Activated CD8-positive, alpha-beta T cell treated with anti-CD3 and anti-CD28 coated beads for 36 hours (primary cell): ENCODE measurements around the gene HNRNPC. TPM values are rescaled to one million over a fixed set of nuclear protein-coding genes. Genes with fewer than 3 reads are reported as not detected.
A peak's percentile ranks its signal among the peaks of the same experiment; 100 is the strongest.
"Not testable (repeated sequence)": the region's sequence is repeated elsewhere in the genome, so short reads cannot be mapped to it uniquely, and the experiment has no call there.

Experiments used
- ATAC-seq: fragments of 200-7000 bp; cut with Tn5 transposase; one replicate; pipeline ENCODE4 v1.10.0; 2021; ENCODE audit warnings: mild to moderate bottlenecking, moderate library complexity
- CTCF ChIA-PET: fragments of 350-600 bp; sonication (Branson Sonifier 250); formaldehyde crosslinking; loops from one replicate; lab custom pipeline; 2021; ENCODE audit warnings: antibody characterized with exemption; lab: Charles Lee
- POLR2A ChIA-PET: fragments of 350-600 bp; sonication (Branson Sonifier 250); formaldehyde crosslinking; loops from one replicate; lab custom pipeline; 2021; ENCODE audit warnings: antibody characterized with exemption; lab: Charles Lee
- DNase-seq: peaks from one replicate; pipeline ENCODE4 v3.0.0-alpha.2; 2020
- H3K27ac Mint-ChIP-seq: one replicate; pipeline ENCODE4 v1.8.0; 2021; ENCODE audit warnings: mild to moderate bottlenecking, mixed read lengths
- H3K27me3 Mint-ChIP-seq: one replicate; pipeline ENCODE4 v1.8.0; 2021; ENCODE audit warnings: mixed read lengths
- H3K36me3 Mint-ChIP-seq: one replicate; pipeline ENCODE4 v1.8.0; 2021; ENCODE audit warnings: low read depth, mixed read lengths
- H3K4me1 Mint-ChIP-seq: one replicate; pipeline ENCODE4 v1.8.0; 2021; ENCODE audit warnings: low read depth, mixed read lengths
- H3K4me3 Mint-ChIP-seq: one replicate; pipeline ENCODE4 v1.8.0; 2021; ENCODE audit warnings: mild to moderate bottlenecking, moderate library complexity, mixed read lengths
- H3K9me3 Mint-ChIP-seq: one replicate; pipeline ENCODE4 v1.8.0; 2021; ENCODE audit warnings: mixed read lengths
- CTCF ChIP-seq: fragments of 200-600 bp; IDR thresholded peaks from one replicate; pipeline ENCODE4 v1.8.0; 2022; ENCODE audit warnings: antibody characterized with exemption, mild to moderate bottlenecking
- intact Hi-C: fragments of 100-400 bp; cut with micrococcal nuclease; formaldehyde crosslinking; loops from one replicate; pipeline ENCODE4 v1.10.0; 2022
- total RNA-seq, 2 experiments: library from RNA; stranded (reverse); gene quantifications; one replicate each; pipeline ENCODE4 v1.2.3, GENCODE V29; 2021

HNRNPC gene
- total RNA-seq, 2 experiments from 2014 or later = 1,078 to 1,115 TPM

- Mint-ChIP-seq H3K27me3 (no peaks in the 10 kb centered on the region), H3K9me3 (no peaks in the 10 kb centered on the region), H3K36me3 (peaks cover 82% of the 10 kb centered on the region), H3K27ac (no peak overlapping the region), H3K4me1 (peaks cover 70% of the 10 kb centered on the region), H3K4me3 (no peak overlapping the region)
- intact Hi-C loops = no loop called here
- ATAC-seq = no peak
- DNase-seq = no peak
- ChIA-PET CTCF (interaction anchor here (1.4 kb wide), 1 partner anchor 31 kb away, joined by 3 read pairs; no protein-coding TSS in a partner anchor), POLR2A (interaction anchor here (0.8 to 1.5 kb wide), 4 partner anchors 9 to 42 kb away, joined by 3 to 8 read pairs (median 4); no protein-coding TSS in a partner anchor)
- no peak for TF ChIP-seq CTCF
Measured at GRCh38 chr14:21226467-21226866, 42.8 kb downstream of the HNRNPC start.

DNA sequence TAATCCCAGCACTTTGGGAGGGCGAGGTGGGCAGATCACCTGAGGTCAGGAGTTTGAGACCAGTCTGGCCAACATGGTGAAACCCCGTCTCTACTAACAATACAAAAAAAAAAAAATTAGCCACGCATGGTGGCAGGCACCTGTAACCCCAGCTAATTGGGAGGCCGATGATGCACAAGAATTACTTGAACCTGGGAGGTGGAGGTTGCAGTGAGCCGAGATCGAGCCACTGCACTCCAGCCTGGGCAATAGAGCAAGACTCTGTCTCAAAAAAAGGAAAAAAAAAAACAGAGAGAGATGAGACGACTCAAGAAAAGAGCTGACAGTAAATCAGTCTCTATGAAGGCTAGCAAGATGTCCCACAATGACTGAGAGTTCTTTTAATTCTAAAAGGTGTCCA is 44.1 kb downstream of the HNRNPC start:
- intact Hi-C loops, H3K4me3 Mint-ChIP-seq, ATAC-seq, CTCF ChIA-PET, DNase-seq, H3K9me3 Mint-ChIP-seq, POLR2A ChIA-PET, H3K27me3 Mint-ChIP-seq: not testable (repeated sequence)
- peak overlapping the region; percentile 32 for H3K27ac Mint-ChIP-seq
- H3K36me3 Mint-ChIP-seq = peaks cover 81% of the 10 kb centered on the region
- H3K4me1 Mint-ChIP-seq = peaks cover 68% of the 10 kb centered on the region

- ChIA-PET POLR2A (interaction anchor here (0.6 to 2.9 kb wide), 5 partner anchors 14 to 791 kb away, joined by 3 to 10 read pairs (median 3); no protein-coding TSS in a partner anchor), CTCF (interaction anchor here (0.7 kb wide), 1 partner anchor 29 kb away, joined by 4 read pairs; no protein-coding TSS in a partner anchor)
- peak overlapping the region; percentile 76 for H3K27ac Mint-ChIP-seq
- TF ChIP-seq CTCF = no peak
- intact Hi-C loops = loop anchor here (5.0 kb wide), 1 partner anchor 36 kb away; no protein-coding TSS in a partner anchor
- ATAC-seq (no peak), DNase-seq (no peak)
- peaks cover 70% of the 10 kb centered on the region for H3K4me1 Mint-ChIP-seq
- H3K4me3 Mint-ChIP-seq = no peak overlapping the region
- H3K36me3 Mint-ChIP-seq = peaks cover 76% of the 10 kb centered on the region
- no peaks in the 10 kb centered on the region for H3K27me3 Mint-ChIP-seq
- H3K9me3 Mint-ChIP-seq = no peaks in the 10 kb centered on the region
Measured at GRCh38 chr14:21220874-21221477, 48.3 kb downstream of the HNRNPC start.

DNA sequence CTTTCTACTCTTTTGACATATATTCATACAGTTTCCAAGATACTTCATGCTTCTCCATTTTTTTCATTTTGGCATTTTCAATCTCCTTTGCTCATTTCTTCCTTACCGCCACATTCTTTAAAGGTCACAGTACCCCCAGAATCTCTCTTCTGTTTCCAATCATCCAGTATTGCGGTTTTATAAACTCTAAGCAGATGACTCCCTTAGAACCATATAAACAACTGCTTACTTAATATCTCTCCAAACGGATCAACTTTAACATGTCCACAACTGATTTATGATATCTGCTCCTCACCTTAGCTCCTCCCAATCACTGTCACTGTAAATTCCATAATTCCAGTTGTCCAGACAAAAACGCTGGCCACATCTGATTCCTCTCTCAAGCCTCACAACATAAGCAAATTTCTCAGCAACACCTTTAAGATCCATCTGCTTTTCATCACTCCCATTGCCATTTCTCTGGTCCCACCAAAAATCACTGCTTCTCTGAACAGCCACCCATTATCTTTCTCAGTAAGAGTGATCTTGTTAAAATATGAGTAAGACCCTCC is 49.6 kb downstream of the HNRNPC start:
- Mint-ChIP-seq H3K4me1 (peaks cover 74% of the 10 kb centered on the region), H3K4me3 (no peak overlapping the region), H3K9me3 (no peaks in the 10 kb centered on the region), H3K27me3 (no peaks in the 10 kb centered on the region), H3K36me3 (peaks cover 79% of the 10 kb centered on the region), H3K27ac (peak overlapping the region; percentile 78)
- intact Hi-C loops = loop anchor here (5.0 kb wide), 1 partner anchor 38 kb away; no protein-coding TSS in a partner anchor
- ChIA-PET POLR2A (interaction anchor here (1.1 to 2.9 kb wide), 2 partner anchors 37 to 45 kb away, joined by 4 to 10 read pairs; no protein-coding TSS in a partner anchor), CTCF (interaction anchor here (2.5 kb wide), 1 partner anchor 12 kb away, joined by 8 read pairs; no protein-coding TSS in a partner anchor)
- DNase-seq = no peak
- TF ChIP-seq CTCF = no peak
- peak; percentile 17 for ATAC-seq

GRCh38 chr14:21219120-21219519 is 50.1 kb downstream of the HNRNPC start:
- H3K4me3 Mint-ChIP-seq = no peak overlapping the region
- no peak for TF ChIP-seq CTCF
- no peaks in the 10 kb centered on the region for H3K27me3 Mint-ChIP-seq
- H3K27ac Mint-ChIP-seq = peak overlapping the region; percentile 78
- CTCF ChIA-PET = interaction anchor here (2.5 kb wide), 1 partner anchor 13 kb away, joined by 8 read pairs; no protein-coding TSS in a partner anchor
- DNase-seq (no peak), ATAC-seq (no peak)
- peaks cover 72% of the 10 kb centered on the region for H3K4me1 Mint-ChIP-seq
- H3K9me3 Mint-ChIP-seq = no peaks in the 10 kb centered on the region
- peaks cover 78% of the 10 kb centered on the region for H3K36me3 Mint-ChIP-seq
- POLR2A ChIA-PET = interaction anchor here (2.9 kb wide), 1 partner anchor 38 kb away, joined by 10 read pairs; no protein-coding TSS in a partner anchor
- intact Hi-C loops = no loop called here
